Spleen (tissue), 11 donors: ENCODE data around the gene NRL. TPM values are rescaled to one million over a fixed set of nuclear protein-coding genes. Genes with fewer than 3 reads are reported as not detected.

Experiments
- DNase-seq: peaks from one replicate; pipeline ENCODE4 v3.0.0-alpha.2; 2020
- H3K27ac ChIP-seq, 8 donors: fragments of 200-600 bp; sonication (generic) in 7 of 8; 1 replicate in 4 of 8; 2 replicates in 4 of 8; pipeline versions ENCODE4 v1.5.0 to v1.8.0; 2016 to 2021; ENCODE audit warnings: inconsistent platforms in 4 of 8, mild to moderate bottlenecking in 4 of 8, moderate library complexity in 1 of 8
- H3K27me3 ChIP-seq, 7 donors: fragments of 200-600 bp; sonication (generic) in 6 of 7; replicated peaks in 1 of 7; 1 replicate in 4 of 7; 2 replicates in 3 of 7; pipeline versions ENCODE4 v1.5.0 to v1.8.0; 2016 to 2021; ENCODE audit warnings: inconsistent platforms in 3 of 7, mild to moderate bottlenecking in 1 of 7
- H3K36me3 ChIP-seq, 6 donors: fragments of 200-600 bp; sonication (generic) in 5 of 6; 1 replicate in 4 of 6; 2 replicates in 2 of 6; pipeline versions ENCODE4 v1.5.0 to v1.8.0; 2016 to 2021; ENCODE audit warnings: inconsistent platforms in 2 of 6
- H3K4me1 ChIP-seq, 6 donors: fragments of 200-600 bp; sonication (generic) in 5 of 6; 1 replicate in 3 of 6; 2 replicates in 3 of 6; pipeline versions ENCODE4 v1.5.0 to v1.8.0; 2016 to 2021; ENCODE audit warnings: inconsistent platforms in 3 of 6
- H3K4me3 ChIP-seq, 8 donors: fragments of 200-600 bp; sonication (generic) in 7 of 8; 1 replicate in 4 of 8; 2 replicates in 4 of 8; pipeline versions ENCODE4 v1.5.0 to v1.8.0; 2016 to 2021; ENCODE audit warnings: inconsistent platforms in 4 of 8, mild to moderate bottlenecking in 4 of 8, moderate library complexity in 2 of 8
- H3K9me3 ChIP-seq, 8 donors: fragments of 200-600 bp; sonication (generic) in 7 of 8; 1 replicate in 4 of 8; 2 replicates in 4 of 8; pipeline versions ENCODE4 v1.5.0 to v1.8.0; 2016 to 2021; ENCODE audit warnings: inconsistent platforms in 4 of 8
- CTCF ChIP-seq, 11 experiments: fragments of 200-600 bp in 7 of 11; fragments of 450-650 bp in 4 of 11; sonication (generic) in 4 of 11; IDR thresholded peaks in 8 of 11; conservative IDR thresholded peaks in 3 of 11; 1 replicate in 7 of 11; 2 replicates in 4 of 11; pipeline versions ENCODE4 v1.4.0 to v1.8.0; 2016 to 2021; ENCODE audit warnings: antibody characterized with exemption in 11 of 11, inconsistent platforms in 4 of 11, mild to moderate bottlenecking in 1 of 11
- POLR2A ChIP-seq, 3 donors: fragments of 450-650 bp; IDR thresholded peaks; one replicate each; pipeline ENCODE4 v1.5.1; 2017; ENCODE audit warnings: antibody characterized with exemption in 3 of 3, mild to moderate bottlenecking in 1 of 3
- POLR2AphosphoS5 ChIP-seq, 3 donors: sonication (generic); formaldehyde crosslinking; IDR thresholded peaks; one replicate each; pipeline ENCODE4 v1.5.1; 2017; ENCODE audit warnings: antibody characterized with exemption in 3 of 3
- whole genome bisulfite sequencing, 5 donors: extraction: QIAGEN DNeasy Blood & Tissue Kit in 3 of 5; methylation state at CpG; one replicate each; pipeline versions ENCODE4 v1.1.5 to v1.1.7; 2013 to 2018; 5-methylcytosine and 5-hydroxymethylcytosine counted together
- intact Hi-C: fragments of 100-400 bp; cut with DNase I; formaldehyde crosslinking; loops from one replicate; pipeline ENCODE4 v1.15.0; 2023; ENCODE audit warnings: low total_unique reads
- polyA plus RNA-seq, 3 donors: library from polyadenylated mRNA; stranded (reverse); fragments of 200-250 nt; gene quantifications; one replicate each; pipeline ENCODE4 v1.2.1, GENCODE V29; 2013
- total RNA-seq, 7 donors: library from RNA; depleted of rRNA in 3 of 7; stranded (reverse); fragments of >200 nt in 3 of 7; fragmentation: NEBNext Ultra II Directional in 4 of 7; extraction: Animal tissue kit (Norgen Biotek cat#: 25700) in 4 of 7; gene quantifications; one replicate each; pipeline versions ENCODE4 v1.1.0 to v1.2.1, GENCODE V29; 2016 to 2021
- donor health status: healthy with polysubstance abuse.
- donor health status: DM: no; HTN: no; CAD: no; lungs with moderate emphysema.
- donor health status: DM: no; HTN: no; CAD: no.
- donor health status: Bipolar disorder and iron deficiency.
- donor health status: healthy.
- donor health status: DM: no; HTN: no; CAD: no.
- donor health status: DM: yes; HTN: yes; CAD: no.

Gene NRL
- total and polyA plus RNA-seq, 10 donors: 2.0 to 7.8 (median 4.0) TPM

GRCh38 chr14:24083462-24083861 is 31.3 kb downstream of the NRL start:
- Histone ChIP-seq H3K36me3 (no peaks in the 10 kb centered on the region), H3K27me3 (peaks cover 0 to 16% (median 0%) of the 10 kb centered on the region in 7 donors), H3K4me1 (peaks cover 10 to 31% (median 18%) of the 10 kb centered on the region in 6 donors), H3K9me3 (no peaks in the 10 kb centered on the region), H3K27ac (no peak overlapping the region), H3K4me3 (no peak overlapping the region)
- intact Hi-C loops: no loop called here
- TF ChIP-seq CTCF (IDR thresholded peaks at IDR 0.05 in 8 of 11, conservative IDR thresholded peaks at IDR 0.05 in 3 of 11) (no peak), POLR2A (IDR thresholded peaks at IDR 0.05) (no peak), POLR2AphosphoS5 (IDR thresholded peaks at IDR 0.05) (no peak)
- WGBS, 5 donors: 75 to 87% (median 83%) methylated on average over 3 of the region's 3 CpGs
- no peak for DNase-seq

- WGBS, 5 donors: 84 to 100% (median 91%) methylated on average over 5 of the region's 5 CpGs
- H3K4me3 ChIP-seq: no peak overlapping the region
- intact Hi-C loops: no loop called here
Measured at GRCh38 chr14:24082411-24083080, 32.2 kb downstream of the NRL start.

GRCh38 chr14:24081739-24082211 is 33.0 kb downstream of the NRL start:
- TF ChIP-seq CTCF (IDR thresholded peaks at IDR 0.05 in 8 of 11, conservative IDR thresholded peaks at IDR 0.05 in 3 of 11): no peak
- Histone ChIP-seq H3K4me3 (peak overlapping the region; percentile 61 to 86 (median 71)), H3K27me3 (peaks cover 0 to 16% (median 0%) of the 10 kb centered on the region in 7 donors), H3K9me3 (no peaks in the 10 kb centered on the region), H3K36me3 (no peaks in the 10 kb centered on the region), H3K4me1 (peaks cover 10 to 31% (median 18%) of the 10 kb centered on the region in 6 donors), H3K27ac (peak overlapping the region; percentile 35 to 91 (median 87))
- no peak for DNase-seq
- intact Hi-C loops: no loop called here
- 30 to 39% (median 35%) methylated on average over 14 to 26 of the region's 26 CpGs for WGBS, 5 donors

More at GRCh38 chr14:24082411-24083080, 32.2 kb downstream of the NRL start:
- no peak overlapping the region for H3K27ac ChIP-seq
- peaks cover 0 to 16% (median 0%) of the 10 kb centered on the region in 7 donors for H3K27me3 ChIP-seq
- H3K9me3 ChIP-seq: no peaks in the 10 kb centered on the region
- TF ChIP-seq CTCF (IDR thresholded peaks at IDR 0.05 in 8 of 11, conservative IDR thresholded peaks at IDR 0.05 in 3 of 11) (no peak), POLR2AphosphoS5 (IDR thresholded peaks at IDR 0.05) (no peak), POLR2A (IDR thresholded peaks at IDR 0.05) (no peak)
- H3K36me3 ChIP-seq: no peaks in the 10 kb centered on the region
- H3K4me1 ChIP-seq: peaks cover 10 to 31% (median 18%) of the 10 kb centered on the region in 6 donors
- DNase-seq: no peak

GRCh38 chr14:24080888-24081738 is 33.6 kb downstream of the NRL start:
- Histone ChIP-seq H3K4me1 (peaks cover 10 to 31% (median 18%) of the 10 kb centered on the region in 6 donors), H3K4me3 (peak overlapping the region; percentile 61 to 86 (median 71)), H3K27ac (peak overlapping the region; percentile 35 to 91 (median 87)), H3K36me3 (no peaks in the 10 kb centered on the region), H3K9me3 (no peaks in the 10 kb centered on the region), H3K27me3 (peaks cover 0 to 16% (median 0%) of the 10 kb centered on the region in 7 donors)
- 0 to 1% (median 0%) methylated on average over 35 to 74 of the region's 74 CpGs for WGBS, 5 donors
- TF ChIP-seq CTCF (IDR thresholded peaks at IDR 0.05 in 8 of 11, conservative IDR thresholded peaks at IDR 0.05 in 3 of 11): peak in 1 of 11 experiments; percentile 13
- peak; percentile 83 to 87 (median 85) for TF ChIP-seq POLR2AphosphoS5 (IDR thresholded peaks at IDR 0.05)
- peak in 1 of 3 donors; percentile 5 for TF ChIP-seq POLR2A (IDR thresholded peaks at IDR 0.05)
- intact Hi-C loops: no loop called here
- peak; percentile 94 for DNase-seq
